ENCODE results near the gene GSTO2.

The GSTO2 gene

DNA sequence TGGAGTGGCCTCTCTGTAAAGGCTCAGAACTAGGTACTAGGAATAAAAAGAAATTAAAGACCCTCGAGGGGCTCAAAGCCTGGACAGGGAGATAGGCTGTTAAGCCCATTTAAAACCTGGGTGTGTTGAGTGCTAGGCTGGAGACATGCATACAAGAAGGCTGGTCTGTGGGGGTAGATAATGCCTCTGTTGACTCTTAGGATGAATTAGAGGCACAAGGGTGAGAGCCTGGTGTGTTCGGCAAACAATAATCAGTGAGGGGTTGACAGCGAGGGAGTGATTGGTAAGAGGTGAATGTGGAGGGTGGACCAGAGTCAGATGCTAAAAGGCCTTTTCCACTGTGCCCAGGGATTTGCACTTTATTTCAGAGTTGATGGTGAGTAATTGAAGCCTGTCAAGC lies 12.7 kb downstream of the GSTO2 start:
- DNase-seq (ENCODE audit: low spot score) = no peak

DNA sequence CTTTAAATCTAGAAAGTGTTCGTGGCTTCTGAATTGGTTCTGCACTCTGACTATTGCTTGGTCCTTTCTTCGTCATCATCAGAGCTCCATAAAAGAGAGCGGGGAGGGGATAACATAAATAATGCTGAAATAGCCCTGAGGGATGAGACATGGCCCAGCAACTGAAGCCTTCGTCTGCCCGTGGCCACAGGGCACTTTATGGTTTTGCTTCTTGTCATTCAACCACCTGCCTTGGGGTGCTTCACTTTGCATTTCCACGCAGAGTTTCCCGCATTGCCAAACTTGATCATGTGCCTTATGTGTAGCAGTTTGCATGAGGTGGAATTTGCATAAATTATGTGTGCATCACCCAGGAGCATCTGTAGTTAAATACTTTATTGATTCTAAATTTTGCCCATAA lies 15.9 kb downstream of the GSTO2 start:
- DNase-seq (ENCODE audit: low spot score) = no peak

DNA sequence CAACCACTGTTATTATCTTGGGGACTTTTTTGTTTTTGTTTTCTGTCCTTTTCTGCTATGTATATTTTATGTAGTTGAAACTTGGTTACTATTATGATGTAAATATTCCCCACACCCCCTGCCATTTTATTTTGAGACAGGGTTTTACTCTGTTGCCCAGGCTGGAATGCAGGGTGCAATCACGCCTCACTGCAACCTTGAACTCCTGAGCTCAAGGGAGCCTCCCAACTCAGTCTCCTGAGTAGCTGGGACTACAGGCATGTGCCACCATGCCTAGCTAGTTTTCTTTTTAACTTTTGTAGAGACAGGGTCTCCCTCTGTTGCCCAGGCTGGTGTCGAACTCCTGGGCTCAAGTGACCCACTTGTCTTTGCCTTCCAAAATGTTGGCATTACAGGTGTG lies 18.0 kb downstream of the GSTO2 start:
- DNase-seq (ENCODE audit: low spot score) = no peak

DNA sequence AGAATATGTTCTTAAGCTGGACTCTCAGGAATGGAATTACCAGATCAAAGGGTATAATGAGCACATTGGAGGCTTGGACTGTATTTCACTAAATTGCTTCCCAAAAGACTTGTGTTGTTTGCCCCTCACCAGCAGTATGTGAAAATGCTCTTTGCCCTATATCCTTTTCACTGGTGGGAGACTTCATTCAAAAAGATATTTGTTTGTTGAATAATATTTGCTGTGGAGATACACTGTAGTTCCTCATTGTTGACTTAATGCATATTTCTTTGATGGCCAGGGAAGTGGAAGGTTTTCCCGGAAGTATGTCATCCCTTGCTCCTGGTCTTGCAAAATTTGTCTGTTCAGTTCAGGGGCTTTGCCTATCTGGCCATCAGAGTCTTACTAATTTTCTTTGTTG lies 19.4 kb downstream of the GSTO2 start:
- no peak for DNase-seq (ENCODE audit: low spot score)

DNA sequence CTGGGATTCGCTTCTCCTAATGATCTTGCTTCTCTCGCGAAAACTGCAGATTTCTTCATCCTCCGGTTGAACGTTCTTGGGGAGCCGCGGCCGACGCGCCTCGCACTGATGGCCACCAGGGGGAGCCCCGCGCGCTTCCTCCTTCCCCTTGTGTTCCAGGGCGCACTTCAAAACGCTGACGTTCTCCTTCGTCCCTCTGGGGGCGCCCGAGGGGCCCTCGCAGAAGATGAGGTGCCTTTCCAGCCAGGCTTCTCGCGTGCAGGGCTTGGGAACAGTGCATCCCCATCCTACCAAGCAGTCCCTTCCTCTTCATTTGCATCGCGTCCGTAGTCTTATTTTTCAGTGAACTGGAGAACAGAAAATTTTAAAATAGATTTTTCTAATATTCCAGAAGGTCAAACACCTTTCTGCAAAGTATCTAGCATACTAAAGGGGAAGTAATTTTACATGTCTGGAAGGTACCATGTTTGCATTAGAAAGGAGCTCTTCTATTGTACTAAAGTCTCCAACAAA lies 22.5 kb downstream of the GSTO2 start:
- DNase-seq (ENCODE audit: low spot score) = peak; percentile 93

DNA sequence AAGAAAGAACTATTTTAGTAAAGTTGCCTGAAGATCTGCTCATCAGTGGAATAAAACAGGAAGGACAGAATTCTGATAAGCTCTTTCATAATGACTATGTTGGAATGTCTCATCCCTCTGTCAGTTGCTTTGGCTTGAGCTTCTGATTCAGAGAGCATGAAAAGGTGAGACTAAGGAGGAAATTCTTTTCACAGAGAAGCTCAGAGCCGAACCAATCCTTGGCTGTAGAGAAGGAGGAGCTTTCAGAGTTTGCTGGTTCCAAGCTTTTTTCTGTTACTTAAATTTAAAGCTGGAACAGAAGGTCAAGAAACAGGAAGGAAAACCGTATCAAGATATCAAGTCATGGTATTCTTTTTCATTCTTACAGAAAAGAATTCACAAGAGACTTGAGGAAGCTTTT lies 24.0 kb downstream of the GSTO2 start:
- DNase-seq (ENCODE audit: low spot score) = no peak

DNA sequence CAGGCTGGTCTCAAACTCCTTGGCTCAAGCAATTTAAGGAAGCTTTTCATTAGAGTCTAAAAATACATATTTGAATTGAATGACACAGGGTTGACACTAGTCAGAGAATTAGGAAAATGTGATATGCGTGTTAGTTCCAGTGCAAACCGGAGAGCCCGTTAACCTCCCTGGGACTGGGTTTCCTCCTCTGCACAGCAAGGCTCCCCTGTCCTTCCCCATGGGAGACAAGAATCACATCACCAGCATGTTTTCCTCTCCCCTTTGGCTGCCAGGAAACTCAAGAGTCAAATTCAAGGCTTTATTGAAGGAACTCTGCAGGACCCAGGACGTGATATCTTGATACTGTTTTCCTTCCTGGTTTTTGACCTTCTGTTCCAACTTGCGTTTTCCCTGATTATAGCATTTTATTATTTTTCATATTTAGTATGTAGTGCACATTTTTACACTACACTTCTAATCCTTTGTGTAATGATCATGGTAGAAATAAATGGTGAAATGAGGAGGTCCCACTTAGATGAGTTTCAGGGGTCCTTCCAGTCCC lies 24.9 kb downstream of the GSTO2 start:
- no peak for DNase-seq (ENCODE audit: low spot score)

DNA sequence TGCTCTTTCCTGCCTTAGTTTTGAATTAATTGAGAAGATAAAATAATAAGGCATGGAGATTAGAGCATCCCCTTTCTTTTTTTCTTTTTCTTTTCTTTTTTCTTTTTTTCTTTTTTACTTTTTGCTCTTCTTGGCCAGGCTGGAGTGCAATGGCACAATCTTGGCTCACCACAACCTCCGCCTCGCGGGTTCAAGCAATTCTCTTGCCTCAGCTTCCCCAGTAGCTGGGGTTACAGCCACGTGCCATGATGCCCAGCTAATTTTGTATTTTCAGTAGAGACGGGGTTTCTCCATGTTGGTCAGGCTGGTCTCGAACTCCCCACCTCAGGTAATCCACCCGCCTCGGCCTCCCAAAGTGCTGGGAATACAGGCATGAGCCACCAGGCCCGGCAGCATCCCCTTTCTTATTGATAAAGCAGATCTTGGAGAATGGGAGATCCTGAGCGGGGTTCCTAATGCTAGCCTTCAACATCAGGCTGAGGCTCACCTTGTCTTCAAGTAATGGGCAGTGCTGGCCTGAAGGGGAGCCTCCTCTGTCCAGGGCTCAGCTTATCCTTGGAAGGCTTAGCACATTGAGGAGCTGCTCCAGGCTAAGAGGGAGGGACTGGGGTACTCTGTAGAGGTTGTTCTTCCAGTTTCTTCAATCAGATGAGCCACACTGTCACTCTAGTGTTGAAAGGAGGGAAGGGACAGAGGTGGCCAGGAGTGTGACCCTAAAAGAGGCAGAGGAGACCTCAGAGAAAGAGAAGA lies 27.9 kb downstream of the GSTO2 start:
- DNase-seq (ENCODE audit: low spot score) = no peak

DNA sequence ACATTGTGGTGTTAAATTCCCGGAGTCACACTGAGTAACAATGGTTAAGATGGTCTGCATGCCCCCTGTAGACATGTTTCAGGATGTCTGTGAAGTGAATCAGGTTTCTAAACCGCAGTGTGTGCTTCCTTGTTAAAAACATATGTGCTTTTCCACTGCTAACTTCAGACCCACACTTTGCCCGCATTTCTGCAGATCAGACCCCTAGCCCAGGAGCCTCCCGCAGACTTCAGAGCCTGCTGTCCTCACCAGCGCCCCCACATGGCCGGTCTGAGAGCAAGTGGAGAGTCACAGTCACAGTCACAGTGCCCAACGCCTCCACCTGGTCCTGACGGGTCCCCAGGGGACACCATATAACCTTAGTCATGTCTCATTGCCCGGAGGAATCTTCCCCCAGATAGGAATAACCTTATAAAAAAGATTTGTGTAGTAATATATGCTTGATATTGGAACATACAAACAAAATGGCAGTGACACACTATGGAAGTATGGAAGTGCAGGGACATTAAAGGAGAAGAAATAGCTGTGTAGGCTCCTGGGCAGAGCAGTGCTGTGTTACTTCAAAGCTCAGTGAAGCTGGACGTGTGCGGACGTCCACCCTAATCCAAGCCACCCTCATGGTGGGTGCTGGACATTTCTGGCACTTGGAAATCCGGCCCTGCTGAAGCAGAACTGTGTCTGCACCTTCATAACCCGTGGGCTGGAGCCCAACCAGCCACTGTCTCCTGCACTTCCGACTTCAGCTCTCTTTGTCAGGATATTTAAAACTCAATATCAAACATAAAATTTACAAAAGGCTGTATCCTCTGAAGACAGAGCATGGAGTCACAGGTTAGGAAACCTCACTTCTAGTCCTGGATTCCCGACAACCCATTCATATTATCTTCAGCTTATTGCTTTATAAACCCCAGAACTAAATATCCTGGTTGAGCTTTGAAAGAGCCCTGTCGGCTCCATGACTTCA lies 29.0 kb downstream of the GSTO2 start:
- no peak for DNase-seq (ENCODE audit: low spot score)

DNA sequence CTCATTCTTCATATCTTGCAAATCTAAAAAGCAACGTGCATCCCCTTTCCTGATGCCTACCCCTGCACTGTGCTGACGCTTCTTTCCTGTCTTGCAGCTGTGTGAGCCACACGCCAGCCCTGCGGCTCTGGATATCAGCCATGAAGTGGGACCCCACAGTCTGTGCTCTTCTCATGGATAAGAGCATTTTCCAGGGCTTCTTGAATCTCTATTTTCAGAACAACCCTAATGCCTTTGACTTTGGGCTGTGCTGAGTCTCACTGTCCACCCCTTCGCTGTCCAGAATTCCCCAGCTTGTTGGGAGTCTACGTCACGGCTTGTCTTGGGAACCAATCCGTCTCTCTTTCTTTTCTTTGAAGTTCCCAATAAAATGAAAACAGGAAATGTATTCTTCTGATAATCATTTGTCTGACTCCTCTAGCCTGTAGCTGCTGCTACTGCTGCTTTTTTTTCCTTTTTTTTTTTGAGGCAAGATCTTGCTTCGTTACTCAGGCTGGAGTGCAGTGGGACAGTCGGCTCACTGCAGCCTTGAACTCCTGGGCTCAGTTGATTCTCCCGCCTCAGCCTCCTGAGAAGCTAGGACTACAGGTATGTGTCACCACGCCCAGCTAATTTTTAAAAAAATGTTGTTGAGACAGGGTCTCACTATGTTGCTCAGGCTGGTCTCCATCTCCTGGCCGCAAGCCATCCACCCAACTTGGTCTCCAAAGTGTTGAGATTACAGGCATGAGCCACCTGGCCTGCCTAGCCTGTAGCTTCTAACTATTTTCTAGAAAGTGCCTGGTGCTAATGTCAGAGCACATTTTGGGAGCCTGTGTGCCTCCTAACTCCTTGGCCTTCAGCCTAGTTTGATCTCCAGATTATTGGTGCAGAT lies 30.3 kb downstream of the GSTO2 start:
- no peak for DNase-seq (ENCODE audit: low spot score)

DNA sequence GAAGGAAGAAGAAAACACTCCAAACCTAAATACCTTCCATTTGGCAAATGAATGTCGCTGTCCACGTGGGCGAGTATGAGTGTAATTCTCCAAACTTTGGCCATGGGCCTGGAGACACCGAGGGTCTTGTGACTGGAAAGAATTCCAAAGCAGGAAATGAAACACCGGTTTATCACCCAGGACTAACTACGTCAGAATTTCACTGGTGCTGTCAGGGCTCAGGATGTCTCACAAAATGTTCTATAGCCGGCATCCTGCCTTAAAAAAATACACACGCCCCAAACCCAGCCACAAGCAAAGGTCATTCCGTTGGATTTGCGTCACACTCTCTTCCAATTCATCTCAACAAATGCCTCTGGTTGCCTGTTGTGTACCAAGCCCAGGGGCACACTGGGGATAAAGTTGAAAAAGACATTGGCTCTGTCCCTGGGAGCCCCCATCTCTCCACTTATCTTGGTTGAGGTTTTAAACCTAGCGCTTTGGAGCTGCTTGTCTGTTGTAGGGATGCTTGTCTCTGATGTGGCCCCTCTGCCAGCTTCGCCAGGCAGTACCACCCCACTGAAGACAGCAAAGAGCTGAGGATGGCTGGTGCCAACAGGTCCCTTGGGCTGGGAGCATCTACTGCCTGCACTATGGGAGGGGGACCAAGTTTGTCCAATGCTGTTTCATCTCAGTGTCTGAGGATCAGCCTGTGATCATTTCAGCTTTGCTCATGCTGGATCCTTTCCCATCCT lies 31.2 kb downstream of the GSTO2 start:
- no peak for DNase-seq (ENCODE audit: low spot score)

DNA sequence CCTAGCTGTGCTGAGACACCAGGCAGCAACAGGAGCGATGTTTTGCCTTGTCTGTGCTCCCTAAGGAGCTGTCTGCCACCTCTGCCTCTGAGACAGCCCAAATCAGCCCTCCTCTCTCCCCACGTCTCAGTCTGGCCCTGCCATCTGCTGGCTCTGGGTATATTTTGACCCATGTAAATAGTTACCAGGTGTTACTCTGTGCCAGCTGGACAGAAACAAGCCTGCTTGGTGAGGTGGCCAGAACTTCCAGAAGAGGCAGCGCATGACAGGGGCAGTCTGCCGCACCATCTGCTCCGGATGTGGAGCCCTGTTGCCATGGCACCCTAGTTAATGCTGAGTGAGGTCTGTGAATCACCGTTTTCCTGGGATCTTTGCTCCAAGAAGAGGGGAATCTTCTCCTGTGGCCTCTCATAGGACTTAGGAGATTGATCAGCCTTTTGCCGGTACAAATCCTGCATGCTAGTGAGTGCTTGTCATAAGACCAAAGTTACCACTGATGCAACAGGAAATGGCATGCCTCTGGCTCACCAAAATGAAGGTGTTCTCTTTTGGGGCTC lies 31.8 kb downstream of the GSTO2 start:
- DNase-seq (ENCODE audit: low spot score) = peak; percentile 76

DNA sequence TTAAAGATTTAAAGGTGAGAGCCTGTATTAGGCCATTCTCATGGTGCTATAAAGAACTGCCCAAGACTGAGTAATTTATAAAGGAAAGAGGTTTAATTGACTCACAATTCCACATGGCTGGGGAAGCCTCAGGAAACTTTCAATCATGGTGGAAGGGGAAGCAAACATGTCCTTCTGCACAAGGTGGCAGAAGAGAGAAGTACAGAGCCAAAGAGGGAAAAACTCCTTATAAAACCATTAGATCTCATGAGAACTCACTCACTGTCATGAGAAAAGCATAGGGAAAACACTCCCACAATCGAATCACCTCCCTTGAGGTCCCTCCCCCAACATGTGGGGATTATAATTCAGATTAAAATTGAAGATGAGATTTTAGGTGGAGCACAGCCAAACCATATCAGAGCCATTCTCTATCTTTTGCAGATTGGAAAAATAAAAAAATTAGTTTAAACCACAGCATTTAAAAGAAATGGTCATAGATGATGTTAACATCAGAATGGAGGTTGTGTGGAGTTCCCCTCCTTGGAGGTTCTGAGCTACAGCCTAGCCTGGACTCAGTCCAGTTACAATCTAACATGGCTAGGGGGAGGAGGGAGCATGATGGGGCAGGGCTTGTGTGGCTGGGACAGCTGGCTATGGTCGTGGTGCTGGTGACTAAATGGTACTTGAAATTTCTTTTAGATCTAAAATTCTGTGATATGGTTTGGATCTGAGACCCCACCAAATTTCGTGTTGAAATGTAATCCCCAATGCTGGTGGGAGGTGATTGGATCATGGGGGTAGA lies 33.1 kb downstream of the GSTO2 start:
- no peak for DNase-seq (ENCODE audit: low spot score)

DNA sequence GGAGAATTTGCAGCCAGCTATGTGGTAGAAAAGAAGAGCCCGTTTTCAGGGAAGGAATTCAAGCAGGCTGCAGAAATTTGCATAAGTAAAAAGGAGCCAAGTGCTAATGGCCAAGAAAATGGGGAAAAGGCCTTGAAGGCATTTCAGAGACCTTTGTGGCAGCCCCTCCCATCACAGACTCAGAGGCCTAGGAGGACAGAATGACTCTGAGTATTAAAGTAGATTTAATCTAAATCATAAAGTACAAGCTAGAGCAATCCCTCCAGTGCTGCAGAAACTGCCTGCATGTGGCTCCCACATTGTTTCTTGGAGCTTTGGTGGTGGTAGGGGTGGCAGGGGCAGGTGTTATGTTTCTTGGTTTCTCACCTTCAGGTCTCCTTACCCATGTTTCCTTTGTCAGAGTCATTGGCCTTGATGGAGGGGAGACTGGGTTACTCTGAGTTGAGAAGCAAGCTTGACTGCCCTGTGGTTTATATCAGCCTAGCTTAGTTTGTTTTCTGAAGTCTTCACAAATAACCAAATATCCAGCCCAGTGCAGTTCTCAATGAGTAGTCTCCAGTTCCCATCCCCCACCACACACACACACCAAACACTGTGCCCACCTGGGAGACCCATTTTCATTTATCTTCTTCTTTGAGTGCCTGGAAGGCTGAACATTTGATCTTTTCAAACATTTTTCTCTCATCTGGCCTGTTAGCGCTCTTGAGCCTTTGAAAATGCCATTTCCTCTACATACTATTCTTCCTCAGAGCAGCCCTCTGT lies 34.8 kb downstream of the GSTO2 start:
- DNase-seq (ENCODE audit: low spot score) = no peak

DNA sequence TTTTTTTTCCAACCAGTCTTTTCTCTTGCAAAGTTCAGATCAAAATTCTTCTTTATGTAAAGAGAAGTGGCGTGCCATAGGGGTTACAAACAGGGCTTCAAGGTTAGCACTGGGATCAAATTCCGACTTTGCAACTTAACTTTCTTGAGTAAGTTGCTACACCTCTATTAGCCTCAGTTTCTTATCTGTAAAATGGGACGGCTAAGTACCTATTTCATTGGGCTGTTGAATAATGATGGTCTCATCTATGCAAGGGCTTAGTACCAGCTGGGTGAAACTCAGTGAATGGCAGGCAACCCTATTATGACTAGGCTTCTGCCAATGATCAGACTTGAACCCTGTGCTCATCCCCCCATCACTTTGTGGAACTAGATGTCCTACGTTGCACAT lies 35.4 kb downstream of the GSTO2 start:
- no peak for DNase-seq (ENCODE audit: low spot score)

DNA sequence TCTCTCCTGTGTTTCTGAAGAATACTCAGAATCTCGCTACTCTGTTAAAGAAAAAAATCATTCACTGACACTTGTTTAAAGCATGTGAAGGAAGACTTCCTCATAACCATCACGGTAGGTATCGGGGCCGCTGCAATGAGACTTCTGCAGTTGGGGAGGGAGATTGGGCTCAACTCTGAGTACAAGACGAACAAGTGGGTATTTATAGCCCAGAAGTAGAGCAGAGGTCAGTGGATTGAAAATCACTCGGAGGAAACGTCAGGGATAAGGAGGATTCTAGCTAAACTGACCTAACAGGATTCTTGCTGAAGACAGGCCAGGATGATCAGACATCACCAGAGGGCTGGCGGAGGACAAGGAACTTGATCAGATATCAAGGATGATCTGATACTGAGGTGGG lies 35.9 kb downstream of the GSTO2 start:
- no peak for DNase-seq (ENCODE audit: low spot score)

DNA sequence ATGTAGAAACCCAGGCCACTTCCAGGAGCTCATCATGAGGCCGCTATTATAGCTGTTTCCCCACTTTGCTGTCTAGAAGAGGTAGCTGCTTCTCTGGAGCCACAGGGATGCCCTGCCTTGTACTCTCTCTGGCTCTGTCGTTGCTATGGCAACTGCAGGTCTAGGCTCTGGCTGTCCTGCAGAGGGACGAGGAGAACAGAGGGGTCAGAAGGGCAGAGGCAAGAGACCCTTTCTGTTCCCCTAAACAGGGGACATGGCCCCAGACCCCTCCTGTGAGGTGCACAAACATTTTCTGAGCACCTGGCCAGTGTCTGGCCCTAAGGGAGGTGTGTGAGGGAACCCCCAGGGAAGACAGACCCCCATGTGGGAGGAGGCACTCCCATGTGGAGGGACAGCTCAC lies 37.9 kb downstream of the GSTO2 start:
- DNase-seq (ENCODE audit: low spot score) = no peak

DNA sequence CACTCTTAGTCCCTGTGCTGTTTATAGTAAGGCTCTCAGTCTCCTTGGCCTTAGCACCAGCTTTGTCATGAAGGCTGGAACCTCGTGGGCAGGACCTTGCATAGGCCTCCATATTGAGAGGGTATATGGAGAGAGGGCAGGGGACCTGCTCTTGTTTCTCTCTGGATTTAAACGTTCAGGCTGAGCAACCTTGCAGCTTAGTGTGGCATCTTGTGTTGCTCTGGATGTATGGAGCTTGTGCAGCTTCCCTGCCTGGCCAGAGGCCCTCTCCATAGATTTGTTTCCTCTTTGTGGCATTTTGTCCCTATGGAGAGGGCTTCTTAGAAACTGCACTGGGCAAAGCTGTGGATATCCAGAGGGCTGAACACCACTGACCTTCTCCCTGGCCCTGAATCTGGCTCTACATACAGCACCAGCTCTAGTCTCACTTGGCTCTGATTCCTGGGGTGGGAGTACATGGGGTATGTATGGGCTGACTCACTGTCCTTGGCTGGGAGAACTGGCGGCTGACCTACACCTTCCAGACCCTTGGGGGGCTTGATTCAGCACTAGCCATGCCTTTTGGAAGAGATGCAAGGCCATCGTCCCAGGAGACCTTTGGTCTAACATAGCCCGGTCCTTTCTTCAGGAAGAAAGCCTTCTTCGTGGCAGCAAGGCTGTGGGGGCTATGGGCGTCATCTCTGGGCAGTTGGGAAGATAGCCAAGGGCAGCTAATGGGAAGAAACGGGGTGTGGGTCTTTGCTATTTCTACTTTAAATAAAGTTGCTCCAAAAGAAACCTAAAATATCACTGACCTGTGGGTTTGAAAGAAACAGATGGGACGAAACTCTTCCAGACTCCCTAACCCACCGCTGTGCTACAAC lies 38.8 kb downstream of the GSTO2 start:
- DNase-seq (ENCODE audit: low spot score) = no peak

Measured in Ammon's horn (tissue), 1 donor.